Jurkat, Clone E6-1 (cell line): ENCODE measurements around the gene HOXC5.

Experiments
- DNase-seq: peaks from one replicate; pipeline ENCODE4 v3.0.0-alpha.2; 2011; ENCODE audit warnings: low read depth, low spot score
- H3K4me3 ChIP-seq: 2 replicates; pipeline ENCODE4 v1.5.1; 2011; ENCODE audit warnings: mild to moderate bottlenecking, low read length, control low read depth, moderate library complexity

The HOXC5 gene

GRCh38 chr12:54016478-54016964 lies 16.3 kb upstream of the HOXC5 start:
- H3K4me3 ChIP-seq = peak overlapping the region; percentile 86
- no peak for DNase-seq

GRCh38 chr12:54017027-54017788 lies 15.6 kb upstream of the HOXC5 start:
- peak overlapping the region; percentile 86 for H3K4me3 ChIP-seq

GRCh38 chr12:54017878-54018467 lies 14.9 kb upstream of the HOXC5 start:
- H3K4me3 ChIP-seq = peak overlapping the region; percentile 86
- DNase-seq = peak; percentile 95

More at GRCh38 chr12:54017027-54017788, 15.6 kb upstream of the HOXC5 start:
- DNase-seq = no peak

GRCh38 chr12:54018468-54018984 lies 14.3 kb upstream of the HOXC5 start:
- H3K4me3 ChIP-seq = peak overlapping the region; percentile 86
- DNase-seq = no peak

- DNase-seq = no peak
- no peak overlapping the region for H3K4me3 ChIP-seq
These were observed 13.6 kb upstream of the HOXC5 start for GRCh38 chr12:54019091-54019811.

GRCh38 chr12:54019924-54020590 lies 12.8 kb upstream of the HOXC5 start:
- H3K4me3 ChIP-seq = no peak overlapping the region

GRCh38 chr12:54020591-54021405 lies 12.1 kb upstream of the HOXC5 start:
- DNase-seq = no peak
- H3K4me3 ChIP-seq = no peak overlapping the region

More at GRCh38 chr12:54019924-54020590, 12.8 kb upstream of the HOXC5 start:
- no peak for DNase-seq

GRCh38 chr12:54021432-54022013 lies 11.3 kb upstream of the HOXC5 start:
- DNase-seq = no peak
- H3K4me3 ChIP-seq = no peak overlapping the region

GRCh38 chr12:54022960-54023884 lies 9.6 kb upstream of the HOXC5 start:
- no peak for DNase-seq
- no peak overlapping the region for H3K4me3 ChIP-seq

- no peak for DNase-seq
- no peak overlapping the region for H3K4me3 ChIP-seq
These were observed 8.7 kb upstream of the HOXC5 start for GRCh38 chr12:54024127-54024526.

GRCh38 chr12:54024581-54025305 lies 8.1 kb upstream of the HOXC5 start:
- H3K4me3 ChIP-seq = no peak overlapping the region
- DNase-seq = no peak

- DNase-seq = no peak
These were observed 7.1 kb upstream of the HOXC5 start for GRCh38 chr12:54025499-54026405.

GRCh38 chr12:54026640-54027441 lies 6.0 kb upstream of the HOXC5 start:
- no peak for DNase-seq
- no peak overlapping the region for H3K4me3 ChIP-seq

More at GRCh38 chr12:54025499-54026405, 7.1 kb upstream of the HOXC5 start:
- no peak overlapping the region for H3K4me3 ChIP-seq

GRCh38 chr12:54027442-54027786 lies 5.4 kb upstream of the HOXC5 start:
- DNase-seq = no peak
- H3K4me3 ChIP-seq = no peak overlapping the region
